ENCODE data around the gene SEZ6.

- peak; percentile 75 for TF ChIP-seq CTCF (conservative IDR thresholded peaks at IDR 0.05; ENCODE audit: low read depth, low read length)
- no peak for TF ChIP-seq EZH2 (IDR thresholded peaks at IDR 0.05; ENCODE audit: borderline replicate concordance, low read depth, low read length, poor library complexity, severe bottlenecking)
These were observed 93.4 kb downstream of the SEZ6 start for GRCh38 chr17:28912281-28912937.
